ENCODE data around the gene LAMA2. TPM values are rescaled to one million over a fixed set of nuclear protein-coding genes. Genes with fewer than 3 reads are reported as not detected.

Gene LAMA2
- total RNA-seq, 4 donors from 2014 or later, result 115 to 153 (median 134) TPM

GRCh38 chr6:129453073-129453472 lies 570.1 kb downstream of the LAMA2 start:
- no peaks in the 10 kb centered on the region for H3K9me3 ChIP-seq
- no peak overlapping the region for H3K27ac ChIP-seq (replicated peaks in 1 of 4)
- intact Hi-C loops (cut with DNase I), result no loop called here
- TF ChIP-seq POLR2A (IDR thresholded peaks at IDR 0.05; ENCODE audit: low read depth) (no peak), EP300 (IDR thresholded peaks at IDR 0.05) (no peak), POLR2AphosphoS5 (IDR thresholded peaks at IDR 0.05) (no peak), CTCF (IDR thresholded peaks at IDR 0.05) (no peak)
- H3K36me3 ChIP-seq, result peaks cover 0 to 72% (median 0%) of the 10 kb centered on the region in 4 donors
- DNase-seq (ENCODE audit: extremely low spot score), result no peak
- no peak overlapping the region for H3K4me3 ChIP-seq
- no peaks in the 10 kb centered on the region for H3K4me1 ChIP-seq
- 90% methylated on average over 3 of the region's 3 CpGs for WGBS
- H3K27me3 ChIP-seq, result no peaks in the 10 kb centered on the region

GRCh38 chr6:129454488-129454887 lies 571.5 kb downstream of the LAMA2 start:
- H3K4me3 ChIP-seq, result no peak overlapping the region
- no peak overlapping the region for H3K27ac ChIP-seq (replicated peaks in 1 of 4)
- no peaks in the 10 kb centered on the region for H3K4me1 ChIP-seq
- intact Hi-C loops (cut with DNase I), result no loop called here
- H3K36me3 ChIP-seq, result peaks cover 0 to 82% (median 0%) of the 10 kb centered on the region in 4 donors
- no peaks in the 10 kb centered on the region for H3K9me3 ChIP-seq
- no peak for DNase-seq (ENCODE audit: extremely low spot score)
- TF ChIP-seq CTCF (IDR thresholded peaks at IDR 0.05) (no peak), EP300 (IDR thresholded peaks at IDR 0.05) (no peak), POLR2AphosphoS5 (IDR thresholded peaks at IDR 0.05) (no peak), POLR2A (IDR thresholded peaks at IDR 0.05; ENCODE audit: low read depth) (no peak)
- no peaks in the 10 kb centered on the region for H3K27me3 ChIP-seq
- 77% methylated on average over 1 of the region's 1 CpG for WGBS

GRCh38 chr6:129455126-129455769 lies 572.3 kb downstream of the LAMA2 start:
- WGBS, result 72% methylated on average over 3 of the region's 3 CpGs
- intact Hi-C loops (cut with DNase I), result no loop called here
- Histone ChIP-seq H3K4me1 (no peaks in the 10 kb centered on the region), H3K27me3 (no peaks in the 10 kb centered on the region), H3K4me3 (no peak overlapping the region), H3K36me3 (peaks cover 0 to 86% (median 2%) of the 10 kb centered on the region in 4 donors), H3K27ac (replicated peaks in 1 of 4) (no peak overlapping the region), H3K9me3 (no peaks in the 10 kb centered on the region)
- DNase-seq (ENCODE audit: extremely low spot score), result no peak
- no peak for TF ChIP-seq POLR2AphosphoS5 (IDR thresholded peaks at IDR 0.05)
- TF ChIP-seq CTCF (IDR thresholded peaks at IDR 0.05), result no peak
- no peak for TF ChIP-seq EP300 (IDR thresholded peaks at IDR 0.05)
- TF ChIP-seq POLR2A (IDR thresholded peaks at IDR 0.05; ENCODE audit: low read depth), result no peak

DNA sequence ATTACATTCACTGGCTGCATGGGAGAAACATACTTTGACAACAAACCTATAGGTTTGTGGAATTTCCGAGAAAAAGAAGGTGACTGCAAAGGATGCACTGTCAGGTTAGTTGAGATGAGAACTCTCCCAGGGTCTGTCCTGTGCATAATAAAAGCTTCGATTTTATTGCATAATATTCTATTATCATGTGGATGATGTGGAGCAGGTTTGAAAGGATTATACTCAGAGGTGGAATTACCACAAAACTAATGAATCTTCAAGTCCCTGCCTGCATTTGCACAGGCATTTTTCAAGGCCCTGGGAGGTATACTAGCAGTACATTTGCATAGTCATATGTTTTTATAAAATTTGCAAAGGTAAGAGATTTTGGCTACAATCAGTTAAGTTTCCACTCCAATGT lies 577.3 kb downstream of the LAMA2 start:
- intact Hi-C loops (cut with DNase I), result no loop called here
- Histone ChIP-seq H3K27me3 (no peaks in the 10 kb centered on the region), H3K36me3 (peaks cover 0 to 93% (median 6%) of the 10 kb centered on the region in 4 donors), H3K4me3 (no peak overlapping the region), H3K4me1 (no peaks in the 10 kb centered on the region), H3K9me3 (no peaks in the 10 kb centered on the region), H3K27ac (replicated peaks in 1 of 4) (no peak overlapping the region)
- no peak for DNase-seq (ENCODE audit: extremely low spot score)
- TF ChIP-seq EP300 (IDR thresholded peaks at IDR 0.05), result no peak
- no peak for TF ChIP-seq CTCF (IDR thresholded peaks at IDR 0.05)
- no peak for TF ChIP-seq POLR2AphosphoS5 (IDR thresholded peaks at IDR 0.05)
- TF ChIP-seq POLR2A (IDR thresholded peaks at IDR 0.05; ENCODE audit: low read depth), result no peak
- WGBS, result 80% methylated on average over 2 of the region's 2 CpGs
